T-helper 2 cell treated with Interferon-gamma antibody and Interleukin-4, amounts not matched to agents 5 μg/mL and 100 μg/mL, for 36 hours (primary cell): ENCODE data around the gene PSD2.

Source experiments
- DNase-seq: peaks from one replicate; pipeline ENCODE4 v3.0.0; 2021; ENCODE audit warnings: low spot score
- H3K27ac Mint-ChIP-seq: one replicate; pipeline ENCODE4 v1.8.0; 2021; ENCODE audit warnings: mild to moderate bottlenecking, mixed read lengths
- H3K27me3 Mint-ChIP-seq: one replicate; pipeline ENCODE4 v1.8.0; 2021; ENCODE audit warnings: low read depth, mixed read lengths
- H3K36me3 Mint-ChIP-seq: one replicate; pipeline ENCODE4 v1.8.0; 2021; ENCODE audit warnings: low read depth, mixed read lengths
- H3K4me1 Mint-ChIP-seq: one replicate; pipeline ENCODE4 v1.8.0; 2021; ENCODE audit warnings: low read depth, mixed read lengths
- H3K4me3 Mint-ChIP-seq: one replicate; pipeline ENCODE4 v1.8.0; 2022; ENCODE audit warnings: mild to moderate bottlenecking, moderate library complexity, mixed read lengths
- H3K9me3 Mint-ChIP-seq: one replicate; pipeline ENCODE4 v1.8.0; 2021; ENCODE audit warnings: mixed read lengths

The PSD2 gene

GRCh38 chr5:139807647-139808030, 12.0 kb downstream of the PSD2 start:
- Mint-ChIP-seq H3K9me3 (no peaks in the 10 kb centered on the region), H3K4me3 (no peak overlapping the region), H3K27ac (no peak overlapping the region), H3K27me3 (no peaks in the 10 kb centered on the region), H3K36me3 (no peaks in the 10 kb centered on the region), H3K4me1 (no peaks in the 10 kb centered on the region)
- no peak for DNase-seq

DNA sequence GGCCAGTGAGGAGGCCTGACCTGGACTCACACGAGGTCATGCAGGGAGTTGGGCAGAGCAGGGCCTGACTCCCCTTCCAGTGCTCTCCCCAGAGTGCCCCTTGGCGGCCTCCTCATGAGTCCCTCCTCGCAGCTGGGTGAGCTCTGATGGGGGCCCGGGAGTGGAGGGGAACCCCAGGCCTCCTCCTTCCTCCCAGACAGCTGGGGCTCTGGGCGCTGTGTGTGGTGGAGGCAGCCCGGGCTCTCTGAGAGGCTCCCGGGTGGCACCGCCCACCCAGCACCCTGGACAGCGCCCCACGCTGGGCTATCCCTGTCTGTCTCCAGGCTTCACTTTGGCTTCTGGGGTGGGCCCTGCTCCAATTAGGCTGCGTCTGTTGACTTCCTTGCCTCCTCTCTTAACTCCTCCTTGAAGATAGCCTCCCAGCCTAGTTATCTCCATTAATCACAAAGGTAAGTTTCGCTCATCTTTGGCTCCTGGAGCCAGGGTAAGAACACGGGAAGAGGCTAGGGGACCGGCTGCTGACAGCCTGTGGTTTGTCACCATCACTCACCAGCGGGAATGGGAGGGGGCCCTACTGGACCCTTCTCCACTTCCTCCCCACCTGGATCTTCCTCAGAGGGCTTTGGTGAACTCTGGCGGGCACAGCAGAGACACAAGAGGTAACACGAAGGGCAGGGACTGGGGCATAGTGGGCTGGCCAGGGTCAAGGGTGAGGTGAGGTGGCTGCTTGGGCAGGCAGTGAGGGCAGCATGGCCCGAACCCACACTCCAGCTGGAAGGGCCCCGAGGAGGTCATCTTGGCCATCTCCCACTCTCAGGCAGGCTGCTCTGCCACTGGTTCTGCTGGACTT, 13.1 kb downstream of the PSD2 start:
- Mint-ChIP-seq H3K27me3 (no peaks in the 10 kb centered on the region), H3K36me3 (no peaks in the 10 kb centered on the region), H3K4me3 (no peak overlapping the region), H3K4me1 (no peaks in the 10 kb centered on the region), H3K27ac (no peak overlapping the region), H3K9me3 (no peaks in the 10 kb centered on the region)
- DNase-seq, result peak; percentile 21

GRCh38 chr5:139809331-139809810, 13.8 kb downstream of the PSD2 start:
- DNase-seq, result no peak
- no peaks in the 10 kb centered on the region for H3K4me1 Mint-ChIP-seq
- H3K36me3 Mint-ChIP-seq, result no peaks in the 10 kb centered on the region
- H3K9me3 Mint-ChIP-seq, result no peaks in the 10 kb centered on the region
- no peak overlapping the region for H3K27ac Mint-ChIP-seq
- H3K4me3 Mint-ChIP-seq, result no peak overlapping the region
- H3K27me3 Mint-ChIP-seq, result no peaks in the 10 kb centered on the region

DNA sequence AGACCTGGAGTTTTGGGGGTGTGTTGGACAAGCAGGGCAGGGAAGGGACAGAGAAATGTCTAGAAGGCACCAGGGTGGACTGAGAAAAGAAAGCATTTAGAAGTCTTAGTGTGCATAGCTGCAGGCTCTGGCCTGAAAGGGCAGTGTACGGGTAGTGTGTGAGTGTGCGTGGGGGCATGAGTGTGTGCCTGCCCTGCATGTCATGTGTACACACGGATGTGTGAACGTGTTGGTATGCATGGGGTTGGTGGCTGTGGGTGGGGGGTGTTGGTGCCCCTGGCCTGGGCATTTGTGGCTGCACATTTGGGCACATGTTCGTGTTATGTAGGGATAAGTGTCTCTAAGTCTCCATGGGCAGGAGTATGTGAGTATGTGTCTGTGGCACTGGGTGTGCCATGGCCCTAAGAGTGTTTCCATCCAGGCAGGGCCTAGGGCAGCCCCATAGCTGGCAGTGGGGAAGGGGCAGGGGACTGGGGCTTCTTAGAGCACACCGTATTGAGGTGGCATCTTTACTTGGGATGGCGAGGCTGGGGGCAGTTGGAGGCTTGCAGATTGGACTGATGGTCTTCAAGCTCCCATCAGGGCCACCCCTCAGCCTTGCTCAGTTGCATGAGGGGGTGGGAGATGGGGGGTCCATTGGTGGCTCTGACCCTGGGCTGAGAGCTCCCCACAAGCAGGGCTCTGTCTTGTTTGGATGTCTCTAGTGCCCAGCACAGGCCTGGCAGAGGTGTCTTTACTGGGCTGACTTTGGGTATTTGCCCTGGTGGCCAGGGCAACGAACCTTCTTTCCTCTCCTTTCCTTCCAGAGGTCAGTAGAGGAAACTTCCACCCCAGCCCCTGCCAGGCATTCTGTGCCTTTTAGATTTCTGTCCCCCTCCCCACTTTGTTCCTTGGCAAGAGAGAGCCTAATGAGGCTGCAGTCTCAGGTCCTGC, 15.0 kb downstream of the PSD2 start:
- no peak overlapping the region for H3K4me3 Mint-ChIP-seq
- H3K9me3 Mint-ChIP-seq, result no peaks in the 10 kb centered on the region
- no peak for DNase-seq
- no peaks in the 10 kb centered on the region for H3K4me1 Mint-ChIP-seq
- H3K36me3 Mint-ChIP-seq, result no peaks in the 10 kb centered on the region
- no peaks in the 10 kb centered on the region for H3K27me3 Mint-ChIP-seq
- no peak overlapping the region for H3K27ac Mint-ChIP-seq

- Mint-ChIP-seq H3K9me3 (no peaks in the 10 kb centered on the region), H3K4me1 (no peaks in the 10 kb centered on the region), H3K4me3 (no peak overlapping the region), H3K27ac (no peak overlapping the region), H3K27me3 (no peaks in the 10 kb centered on the region), H3K36me3 (no peaks in the 10 kb centered on the region)
- no peak for DNase-seq
Measured at GRCh38 chr5:139811274-139811607, 15.6 kb downstream of the PSD2 start.

DNA sequence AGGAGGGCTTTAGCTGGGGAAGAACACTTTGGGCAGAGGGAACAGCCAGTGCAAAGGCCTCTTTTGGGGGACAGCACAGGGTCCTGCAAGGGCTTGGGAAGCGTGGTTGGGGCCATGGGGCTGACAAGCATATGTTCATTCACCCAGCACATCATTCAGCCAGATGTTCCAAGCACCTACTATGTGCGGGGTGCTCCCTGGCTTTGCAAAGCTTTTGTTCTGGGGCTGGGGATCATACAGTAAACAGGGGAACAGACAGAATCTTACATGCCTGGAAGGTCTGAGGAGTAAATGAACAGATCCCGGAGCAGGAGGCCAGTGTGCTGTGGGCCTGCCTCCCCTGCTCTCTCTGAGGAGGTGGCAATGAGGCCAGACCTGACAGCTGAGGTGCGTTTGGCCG, 16.7 kb downstream of the PSD2 start:
- Mint-ChIP-seq H3K4me1 (no peaks in the 10 kb centered on the region), H3K27ac (no peak overlapping the region), H3K4me3 (no peak overlapping the region), H3K27me3 (no peaks in the 10 kb centered on the region), H3K36me3 (no peaks in the 10 kb centered on the region), H3K9me3 (no peaks in the 10 kb centered on the region)
- DNase-seq, result no peak

DNA sequence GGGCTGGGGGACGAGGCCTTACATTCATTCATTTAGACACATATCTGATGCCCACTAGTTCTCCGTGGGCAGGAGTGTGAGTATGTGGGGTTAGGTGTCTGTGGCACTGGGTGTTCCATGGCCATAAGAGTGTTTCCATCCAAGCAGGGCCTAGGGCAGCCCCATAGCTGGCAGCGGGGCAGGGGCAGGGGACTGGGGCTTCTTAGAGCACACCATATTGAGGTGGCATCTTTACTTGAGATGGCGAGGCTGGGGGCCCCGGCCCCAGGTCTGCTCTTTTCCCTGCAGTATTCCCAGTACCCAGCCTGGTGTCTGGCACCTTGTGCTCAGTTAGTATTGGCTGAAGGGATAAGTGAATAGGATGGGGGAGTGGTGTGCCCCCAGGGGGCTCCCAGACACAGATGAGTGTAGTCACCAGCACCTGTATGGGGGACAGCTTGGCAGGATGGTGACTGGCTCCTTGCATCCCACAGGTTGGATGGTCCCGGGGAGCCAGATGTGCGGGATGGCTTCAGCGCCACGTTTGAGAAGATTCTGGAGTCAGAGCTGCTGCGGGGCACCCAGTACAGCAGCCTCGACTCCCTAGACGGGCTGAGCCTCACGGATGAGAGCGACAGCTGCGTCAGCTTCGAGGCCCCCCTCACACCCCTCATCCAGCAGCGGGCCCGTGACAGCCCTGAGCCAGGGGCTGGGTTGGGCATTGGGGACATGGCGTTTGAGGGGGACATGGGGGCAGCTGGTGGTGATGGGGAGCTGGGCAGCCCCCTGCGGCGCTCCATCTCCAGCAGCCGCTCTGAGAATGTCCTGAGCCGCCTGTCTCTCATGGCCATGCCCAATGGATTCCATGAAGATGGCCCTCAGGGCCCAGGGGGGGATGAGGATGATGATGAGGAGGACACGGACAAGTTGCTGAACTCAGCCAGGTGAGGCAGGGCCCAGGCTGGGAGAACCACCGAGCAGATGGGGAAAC, 17.5 kb downstream of the PSD2 start:
- H3K4me3 Mint-ChIP-seq, result no peak overlapping the region
- no peaks in the 10 kb centered on the region for H3K36me3 Mint-ChIP-seq
- H3K27ac Mint-ChIP-seq, result no peak overlapping the region

DNA sequence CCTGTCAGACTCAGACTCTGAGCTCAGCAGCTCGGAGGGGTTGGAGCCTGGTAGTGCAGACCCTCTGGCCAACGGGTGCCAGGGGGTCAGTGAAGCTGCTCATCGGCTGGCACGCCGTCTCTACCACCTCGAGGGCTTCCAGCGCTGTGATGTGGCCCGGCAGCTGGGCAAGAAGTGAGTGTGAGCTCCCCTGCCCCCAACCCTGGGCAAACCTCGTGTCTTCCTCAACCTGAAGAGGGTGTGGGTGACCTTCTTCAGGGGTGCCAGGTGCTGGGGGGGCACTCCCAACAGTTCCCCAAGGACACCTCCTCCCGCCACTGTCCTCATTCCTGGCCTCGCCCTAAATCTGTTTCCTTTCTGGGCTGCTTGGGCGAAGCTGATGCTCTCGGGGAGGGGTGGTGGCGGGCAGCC, 18.6 kb downstream of the PSD2 start:
- H3K27ac Mint-ChIP-seq, result no peak overlapping the region

More for the DNA sequence above, 17.5 kb downstream of the PSD2 start:
- Mint-ChIP-seq H3K9me3 (no peaks in the 10 kb centered on the region), H3K27me3 (no peaks in the 10 kb centered on the region), H3K4me1 (no peaks in the 10 kb centered on the region)
- no peak for DNase-seq

GRCh38 chr5:139814704-139815280, 19.2 kb downstream of the PSD2 start:
- H3K4me3 Mint-ChIP-seq, result no peak overlapping the region
- peaks cover 6% of the 10 kb centered on the region for H3K9me3 Mint-ChIP-seq
- H3K27me3 Mint-ChIP-seq, result peaks cover 1% of the 10 kb centered on the region
- no peak for DNase-seq
- no peaks in the 10 kb centered on the region for H3K4me1 Mint-ChIP-seq
- no peak overlapping the region for H3K27ac Mint-ChIP-seq
- H3K36me3 Mint-ChIP-seq, result no peaks in the 10 kb centered on the region

More for the DNA sequence above, 18.6 kb downstream of the PSD2 start:
- Mint-ChIP-seq H3K27me3 (no peaks in the 10 kb centered on the region), H3K36me3 (no peaks in the 10 kb centered on the region), H3K4me1 (no peaks in the 10 kb centered on the region), H3K9me3 (peaks cover 6% of the 10 kb centered on the region), H3K4me3 (no peak overlapping the region)
- DNase-seq, result no peak

GRCh38 chr5:139816566-139816965, 21.0 kb downstream of the PSD2 start:
- no peaks in the 10 kb centered on the region for H3K36me3 Mint-ChIP-seq
- peaks cover 6% of the 10 kb centered on the region for H3K9me3 Mint-ChIP-seq
- no peak overlapping the region for H3K27ac Mint-ChIP-seq
- peaks cover 5% of the 10 kb centered on the region for H3K27me3 Mint-ChIP-seq
- H3K4me3 Mint-ChIP-seq, result no peak overlapping the region
- no peaks in the 10 kb centered on the region for H3K4me1 Mint-ChIP-seq
- DNase-seq, result no peak

- no peaks in the 10 kb centered on the region for H3K4me1 Mint-ChIP-seq
- H3K36me3 Mint-ChIP-seq, result no peaks in the 10 kb centered on the region
- DNase-seq, result no peak
- H3K27ac Mint-ChIP-seq, result no peak overlapping the region
- no peak overlapping the region for H3K4me3 Mint-ChIP-seq
- peaks cover 6% of the 10 kb centered on the region for H3K9me3 Mint-ChIP-seq
- peaks cover 5% of the 10 kb centered on the region for H3K27me3 Mint-ChIP-seq
Measured at GRCh38 chr5:139817362-139817761, 21.8 kb downstream of the PSD2 start.

DNA sequence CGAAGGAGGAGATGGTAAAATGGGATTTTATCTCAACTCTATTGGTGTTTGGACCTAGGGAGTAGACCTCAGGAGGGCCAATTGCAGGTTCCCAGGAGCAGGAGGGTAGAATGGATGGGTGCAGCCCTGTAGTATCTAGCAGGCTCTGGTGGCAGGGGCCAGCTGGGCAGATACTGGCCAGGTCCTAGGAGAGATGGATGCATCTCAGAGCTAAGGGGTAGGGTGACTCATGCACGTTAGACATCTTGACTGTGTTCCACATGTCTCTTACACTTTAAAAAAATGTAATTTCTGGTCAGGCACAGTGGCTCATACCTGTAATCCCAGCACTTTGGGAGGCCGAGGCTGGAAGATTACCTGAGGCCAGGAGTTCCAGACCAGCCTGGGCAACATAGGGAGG, 22.4 kb downstream of the PSD2 start:
- no peaks in the 10 kb centered on the region for H3K4me1 Mint-ChIP-seq
- H3K36me3 Mint-ChIP-seq, result no peaks in the 10 kb centered on the region
- peaks cover 6% of the 10 kb centered on the region for H3K9me3 Mint-ChIP-seq
- no peak overlapping the region for H3K27ac Mint-ChIP-seq
- no peak for DNase-seq
- peaks cover 5% of the 10 kb centered on the region for H3K27me3 Mint-ChIP-seq
- H3K4me3 Mint-ChIP-seq, result no peak overlapping the region

DNA sequence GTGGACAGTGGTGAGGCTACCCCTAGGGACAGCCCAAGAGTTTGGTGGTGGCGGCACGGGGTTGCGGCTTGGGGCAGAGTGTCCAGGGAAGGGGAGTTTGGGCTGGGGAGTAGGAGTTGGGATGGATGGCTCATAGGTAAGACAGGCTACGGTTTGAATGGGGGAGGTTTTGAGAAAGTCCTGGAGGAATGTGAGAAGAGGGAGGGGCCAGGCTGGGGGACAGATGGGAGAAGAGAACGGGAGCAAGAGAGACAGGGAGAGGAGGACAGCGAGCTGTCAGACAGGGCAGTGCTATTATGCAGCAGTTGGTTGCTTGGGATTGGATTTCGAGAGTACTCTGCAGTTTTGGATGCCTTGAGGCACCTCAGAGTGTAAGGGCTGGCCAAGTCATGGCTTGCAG, 24.5 kb downstream of the PSD2 start:
- H3K27me3 Mint-ChIP-seq, result peaks cover 5% of the 10 kb centered on the region

More for the DNA sequence above, 24.5 kb downstream of the PSD2 start:
- Mint-ChIP-seq H3K36me3 (no peaks in the 10 kb centered on the region), H3K4me1 (no peaks in the 10 kb centered on the region), H3K9me3 (peaks cover 6% of the 10 kb centered on the region), H3K27ac (no peak overlapping the region), H3K4me3 (no peak overlapping the region)
- no peak for DNase-seq
